ENCODE measurements around the gene UTP18.
A peak's percentile ranks its signal among the peaks of the same experiment; 100 is the strongest.

- TF ChIP-seq CTCF (conservative IDR thresholded peaks at IDR 0.05 in 1 of 2, IDR thresholded peaks at IDR 0.05 in 1 of 2; ENCODE audit: low read depth in 1 of 2, low read length in 2 of 2) (peak; percentile 11 to 37), EZH2 (IDR thresholded peaks at IDR 0.05; ENCODE audit: low read length, missing control alignments) (no peak)
Observed at GRCh38 chr17:51322390-51323029, 62.2 kb downstream of the UTP18 start.
